Stimulated activated CD8-positive, alpha-beta memory T cell treated with anti-CD3 and anti-CD28 coated beads, Interleukin-15, amount 100 ng/mL, for 24 hours (primary cell): Measurements from ENCODE around the gene DMC1.

Experiments used
- DNase-seq: peaks from one replicate; pipeline ENCODE4 v3.0.0-alpha.2; 2020; ENCODE audit warnings: low read depth

DMC1 gene

DNA sequence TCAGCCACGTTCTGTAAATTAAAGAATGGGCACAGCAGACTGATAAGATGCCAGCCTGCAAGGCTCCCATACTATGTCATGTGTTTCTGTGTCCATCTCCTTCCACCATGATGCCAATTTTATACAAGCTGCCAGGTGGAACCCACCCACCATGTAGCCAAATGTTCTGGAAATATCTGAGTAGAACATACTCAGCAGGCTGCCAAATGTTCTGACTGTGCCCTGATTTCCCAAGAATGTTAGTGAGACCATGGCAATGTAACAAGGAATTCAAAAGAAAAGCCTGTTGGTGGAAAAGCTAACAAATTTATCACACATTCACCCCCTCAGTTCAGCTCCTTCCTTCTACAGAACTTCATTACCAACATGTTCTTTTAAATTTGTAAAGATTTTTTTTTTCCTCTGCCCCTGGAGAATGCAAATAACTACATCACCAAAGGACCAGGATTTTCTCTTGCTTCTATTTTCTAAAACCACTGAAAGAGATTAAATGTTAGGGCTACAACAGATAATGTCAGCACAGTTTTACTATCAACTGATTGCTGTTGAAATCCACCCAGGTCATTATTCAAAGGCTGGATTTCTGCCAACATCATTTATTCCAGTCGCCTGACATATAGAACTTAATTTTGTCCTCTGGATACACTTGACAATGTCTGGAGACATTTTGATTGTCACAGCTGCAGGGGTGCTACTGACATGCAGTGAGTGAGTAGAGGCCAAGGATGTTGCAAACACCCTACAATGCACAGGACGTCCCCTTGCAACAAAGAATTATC, 3.1 kb downstream of the DMC1 start:
- DNase-seq: no peak

DNA sequence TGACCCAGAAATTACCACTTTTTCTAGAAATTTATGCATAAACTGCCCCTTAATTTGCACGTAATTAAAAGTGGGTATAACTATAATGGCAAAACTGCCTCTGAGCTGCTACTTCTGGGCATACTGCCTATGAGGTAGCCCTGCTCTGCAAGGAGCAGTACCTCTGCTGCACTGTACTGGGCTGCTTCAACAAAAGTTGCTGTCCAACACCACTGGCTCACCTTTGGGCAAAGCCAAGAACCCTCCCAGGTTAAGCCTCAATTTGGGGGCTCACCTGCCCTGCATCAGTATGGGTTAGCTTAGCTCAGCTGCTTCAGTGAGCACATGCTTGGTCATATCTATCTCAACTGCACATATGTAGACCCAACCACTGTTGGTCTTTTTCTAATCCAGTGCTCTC, 4.5 kb downstream of the DMC1 start:
- DNase-seq: no peak

DNA sequence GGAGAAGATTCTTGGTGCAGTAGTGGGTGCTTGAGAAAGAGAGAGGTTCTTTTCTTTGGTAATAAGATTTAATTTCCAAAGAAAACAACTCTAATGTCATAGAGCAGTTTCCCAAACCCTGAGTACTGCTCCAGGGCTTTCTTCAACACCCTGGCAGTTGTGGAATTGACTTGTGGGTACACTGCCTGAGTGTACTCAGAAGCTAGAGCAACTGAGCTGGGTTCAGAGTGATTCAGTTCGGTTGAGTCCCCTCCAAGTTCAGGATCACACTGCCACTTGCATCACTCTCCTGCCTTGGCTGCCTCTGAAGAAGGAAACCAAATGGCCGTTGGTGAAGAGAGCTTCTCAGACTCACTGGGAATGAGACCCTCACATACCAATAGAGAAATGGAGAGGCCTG, 5.3 kb downstream of the DMC1 start:
- no peak for DNase-seq

DNA sequence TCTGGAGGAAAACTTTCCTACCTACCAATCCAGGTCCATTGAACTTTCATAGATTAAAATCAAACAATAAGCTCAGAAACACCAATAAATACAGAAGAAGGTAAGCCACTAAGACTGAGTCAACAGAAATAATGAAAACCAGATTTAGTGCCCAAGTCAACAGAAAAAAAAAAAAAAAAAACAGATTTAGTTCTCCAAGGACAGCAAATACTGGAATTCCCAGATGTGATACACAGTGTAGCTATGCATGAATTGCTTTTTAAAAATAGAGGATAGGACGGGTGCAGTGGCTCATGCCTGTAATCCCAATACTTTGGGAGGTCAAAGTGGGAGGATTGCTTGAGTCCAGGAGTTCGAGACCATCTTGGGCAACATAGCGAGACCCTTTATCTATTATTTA, 15.7 kb downstream of the DMC1 start:
- no peak for DNase-seq

DNA sequence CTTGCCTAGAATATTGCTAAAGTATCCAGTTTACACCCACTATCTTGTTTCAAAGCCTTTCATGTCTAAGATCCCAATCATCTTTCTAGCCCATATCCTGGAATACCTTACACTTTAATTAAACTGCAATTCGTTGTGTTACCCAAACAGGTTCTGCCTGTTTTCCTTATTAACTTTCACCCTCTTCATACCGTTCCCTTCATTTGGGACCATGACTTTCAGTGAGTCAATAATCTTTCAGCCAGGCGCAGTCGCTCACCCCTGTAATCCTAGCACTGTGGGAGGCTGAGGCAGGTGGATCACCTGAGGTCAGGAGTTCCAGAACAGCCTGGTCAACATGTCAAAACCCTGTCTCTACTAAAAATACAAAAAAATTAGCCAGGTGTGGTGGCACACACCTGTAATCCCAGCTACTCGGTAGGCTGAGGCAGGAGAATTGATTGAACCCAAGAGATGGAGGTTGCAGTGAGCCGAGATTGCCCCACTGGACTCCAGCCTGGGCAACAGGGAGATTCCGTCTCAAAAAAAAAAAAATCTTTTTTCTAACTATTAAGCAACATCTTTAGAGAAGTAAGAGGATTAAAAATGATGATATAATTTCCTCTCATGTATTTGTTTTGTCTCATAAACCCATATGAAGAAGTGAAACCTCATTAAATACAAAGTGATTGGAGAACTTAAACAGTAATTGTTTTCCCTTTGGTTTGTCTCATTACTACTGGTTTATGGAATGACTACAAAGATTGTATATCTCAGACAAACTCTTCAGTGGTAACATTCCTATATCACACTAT, 20.7 kb downstream of the DMC1 start:
- DNase-seq: no peak

DNA sequence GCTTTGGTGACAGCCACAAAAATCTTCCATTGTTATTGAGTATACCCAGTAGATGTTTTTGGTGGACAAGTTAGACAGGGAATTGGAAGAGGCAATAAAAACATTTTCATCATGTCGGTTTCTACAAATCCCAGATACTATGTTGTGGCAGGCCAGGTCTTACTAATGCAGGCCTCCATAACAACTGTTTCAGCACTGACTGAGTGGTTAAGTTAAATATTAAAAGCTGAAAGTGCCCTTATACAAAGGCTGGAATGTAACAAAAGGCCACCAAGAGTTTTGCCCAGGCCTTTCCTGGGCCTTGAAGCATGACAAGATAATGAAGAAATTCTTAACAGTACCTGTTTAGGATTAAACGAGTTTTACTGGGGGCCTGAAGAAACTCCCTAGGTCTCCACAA, 29.3 kb downstream of the DMC1 start:
- no peak for DNase-seq

DNA sequence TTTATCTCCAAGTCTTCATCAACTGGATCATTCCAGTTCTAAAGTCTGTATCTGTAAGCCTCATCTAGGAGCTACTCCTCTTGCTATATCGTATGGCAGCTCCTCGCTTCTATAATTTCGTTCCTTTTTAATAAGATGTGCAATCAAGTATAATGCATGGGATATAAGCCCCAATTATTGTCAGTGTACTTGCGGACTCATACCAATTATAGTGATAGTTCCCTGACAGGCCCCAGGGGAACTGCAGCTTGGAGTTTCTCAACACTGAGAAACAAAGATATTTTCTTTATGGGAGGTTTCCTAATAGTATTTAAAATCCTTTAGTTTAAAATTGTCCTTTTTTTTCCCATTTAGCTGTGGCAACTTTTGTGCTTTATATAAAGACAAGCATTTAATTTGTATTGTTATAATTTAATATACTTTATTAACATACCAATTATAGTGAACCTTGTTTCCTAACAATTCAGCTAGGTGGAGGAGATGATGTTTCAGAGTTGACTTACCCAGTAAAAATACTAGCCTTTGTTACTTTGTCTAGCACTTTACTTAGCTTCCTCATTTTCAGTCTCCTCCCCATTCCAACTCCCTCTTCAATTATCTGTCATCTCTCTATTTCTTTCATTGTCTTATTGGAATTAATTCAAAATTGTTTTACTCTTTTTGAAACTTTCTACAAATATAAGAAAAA, 38.6 kb downstream of the DMC1 start:
- no peak for DNase-seq

DNA sequence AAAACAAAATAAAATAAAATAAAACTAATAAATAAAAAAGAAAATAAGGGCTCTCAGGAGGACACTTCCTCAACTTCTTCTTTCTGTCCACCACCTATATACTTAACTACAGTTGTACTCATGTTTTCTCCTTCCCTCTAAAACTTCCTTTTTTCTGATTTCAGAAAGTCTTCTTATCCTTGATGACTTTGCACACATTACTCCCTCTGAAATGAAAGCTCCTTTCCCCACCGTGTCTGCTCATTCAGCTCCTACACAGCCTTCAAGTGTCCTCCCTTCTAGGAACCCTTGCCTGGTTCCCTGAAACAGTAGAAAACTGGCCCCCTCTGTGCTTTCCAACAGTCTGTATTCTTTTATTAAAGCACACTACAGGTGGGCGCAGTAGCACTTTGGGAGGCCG, 45.6 kb downstream of the DMC1 start:
- no peak for DNase-seq

DNA sequence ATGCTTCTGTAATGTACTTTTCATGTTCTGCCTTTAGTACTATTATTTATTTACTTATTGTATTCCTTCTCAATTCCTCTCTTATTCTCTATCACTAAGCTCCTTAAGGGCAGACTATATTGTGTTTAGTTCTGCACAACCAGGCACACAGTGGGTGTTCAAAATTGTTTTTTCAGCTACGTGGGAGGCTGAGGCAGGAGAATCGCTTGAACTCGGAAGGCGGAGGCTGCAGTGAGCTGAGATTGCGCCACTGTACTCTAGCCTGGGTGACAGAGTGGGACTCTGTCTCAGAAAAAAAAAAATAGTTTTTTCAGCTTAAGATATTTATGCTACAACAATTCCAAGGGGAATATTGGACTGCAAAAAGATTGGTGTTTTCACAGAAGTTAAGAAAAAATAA, 46.5 kb downstream of the DMC1 start:
- no peak for DNase-seq

DNA sequence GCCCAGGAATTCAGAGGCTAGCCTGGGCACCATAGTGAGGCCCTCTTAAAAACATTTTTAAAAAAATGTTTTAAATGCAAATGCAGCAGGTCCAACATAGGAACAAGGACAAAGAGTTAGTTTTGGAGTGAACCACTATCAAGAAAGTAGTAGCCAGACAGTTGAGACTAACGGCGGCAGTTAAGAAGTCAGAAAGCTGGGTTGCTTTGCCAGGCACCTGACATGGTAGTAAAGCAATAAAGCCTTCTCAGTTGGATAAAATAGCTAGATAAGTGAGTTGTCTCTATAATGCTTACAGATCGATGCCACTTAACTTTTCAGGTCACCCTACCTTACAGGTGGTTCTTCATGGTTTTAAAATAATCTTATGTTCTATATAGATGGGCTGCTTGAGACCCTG, 47.0 kb downstream of the DMC1 start:
- no peak for DNase-seq

DNA sequence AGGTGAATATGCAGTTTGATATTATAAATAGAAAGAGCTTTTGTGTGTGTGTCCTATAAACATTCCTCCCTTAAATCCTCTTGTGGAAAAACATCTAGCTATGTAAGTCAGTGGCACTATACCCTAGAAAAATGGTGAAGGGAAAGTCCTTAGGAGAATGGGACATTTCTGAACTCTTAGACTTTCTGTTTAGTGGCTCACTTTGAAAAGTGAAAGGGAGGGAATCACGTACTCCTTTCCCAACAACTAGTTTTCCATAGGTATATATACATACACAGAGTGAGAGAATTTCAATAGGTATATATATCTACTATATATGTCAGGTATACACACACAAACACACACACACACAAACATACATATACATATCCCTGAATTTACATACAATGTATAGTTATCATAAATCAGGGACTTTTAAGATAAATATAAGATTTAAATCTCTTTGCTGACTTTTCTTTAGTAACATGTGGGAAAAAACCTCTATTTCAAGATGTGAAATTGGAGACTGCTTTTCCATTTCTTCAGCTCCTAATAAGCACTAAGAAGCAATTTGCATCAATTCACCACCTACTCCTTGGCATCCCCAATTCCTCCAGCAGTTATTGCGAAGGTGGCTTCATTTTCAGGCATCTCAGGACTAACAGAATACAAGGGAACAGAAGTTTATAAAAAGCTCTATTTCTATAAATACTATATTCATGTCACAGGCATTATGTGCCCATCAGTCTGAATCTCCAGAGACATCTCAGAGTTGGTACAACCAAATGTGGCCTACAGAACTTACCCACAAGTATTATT, 50.3 kb downstream of the DMC1 start:
- DNase-seq: no peak

DNA sequence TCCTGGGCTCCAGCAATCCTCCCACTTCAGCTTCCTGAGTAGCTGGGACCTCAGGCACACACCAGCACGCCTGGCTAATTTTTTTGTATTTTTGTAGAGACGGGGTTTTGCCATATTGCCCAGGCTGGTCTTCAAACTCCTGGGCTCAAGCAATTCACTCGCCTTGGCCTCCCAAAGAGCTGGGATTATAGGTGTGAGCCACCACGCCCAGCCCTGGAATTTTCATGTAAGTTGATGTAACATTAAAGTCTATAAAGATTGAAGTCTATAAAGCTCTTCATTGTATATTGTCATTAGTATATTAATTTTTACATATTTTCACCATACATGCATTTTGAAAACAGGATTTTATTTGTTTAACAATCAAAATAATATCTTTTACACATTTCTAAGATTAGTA, 51.4 kb downstream of the DMC1 start:
- DNase-seq: no peak

DNA sequence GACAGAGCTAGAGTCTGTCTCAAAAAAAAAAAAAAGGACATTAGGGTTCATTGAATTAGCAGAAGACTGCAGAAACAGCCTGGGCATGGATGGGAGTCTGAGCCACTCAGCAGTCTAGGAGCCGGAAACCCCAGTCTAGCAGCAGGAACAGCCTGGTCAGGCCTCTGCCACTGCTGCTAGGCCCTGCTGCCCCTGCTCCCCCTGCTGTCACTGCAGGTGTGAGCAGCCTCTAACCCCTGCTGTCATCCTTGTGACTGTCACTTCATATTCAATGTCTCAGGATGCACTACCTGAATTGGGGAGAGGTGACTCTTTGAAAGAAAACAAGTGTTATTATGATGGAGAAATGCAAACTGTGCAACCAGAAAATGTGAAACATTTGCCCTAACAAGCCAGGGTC, 56.9 kb downstream of the DMC1 start:
- DNase-seq: no peak

DNA sequence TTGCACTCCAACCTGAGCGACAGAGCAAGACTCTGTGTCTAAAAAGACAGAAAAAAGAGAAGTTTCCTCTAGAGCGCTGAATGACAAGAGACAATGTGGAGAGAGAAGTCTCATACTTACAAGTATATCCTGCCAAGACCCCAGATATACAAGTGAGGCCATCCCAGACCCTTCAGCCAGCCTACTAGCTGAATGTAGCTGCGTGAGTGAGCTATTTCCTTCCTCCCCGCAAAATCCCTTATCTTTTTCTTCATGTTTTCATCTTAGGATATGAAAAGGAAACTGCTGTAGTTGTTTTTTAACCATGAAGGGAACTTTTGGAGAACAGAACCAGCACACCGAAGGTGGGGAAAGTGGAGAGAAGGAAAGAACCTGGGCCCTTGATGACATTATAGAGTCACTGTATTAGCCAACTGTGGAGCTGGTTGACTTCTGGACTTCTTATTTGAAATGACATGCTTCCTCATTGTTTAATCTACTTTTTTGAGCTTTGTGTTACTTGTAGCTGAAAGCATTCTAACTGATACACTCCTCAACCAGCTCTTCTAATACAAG, 59.5 kb downstream of the DMC1 start:
- DNase-seq: no peak

DNA sequence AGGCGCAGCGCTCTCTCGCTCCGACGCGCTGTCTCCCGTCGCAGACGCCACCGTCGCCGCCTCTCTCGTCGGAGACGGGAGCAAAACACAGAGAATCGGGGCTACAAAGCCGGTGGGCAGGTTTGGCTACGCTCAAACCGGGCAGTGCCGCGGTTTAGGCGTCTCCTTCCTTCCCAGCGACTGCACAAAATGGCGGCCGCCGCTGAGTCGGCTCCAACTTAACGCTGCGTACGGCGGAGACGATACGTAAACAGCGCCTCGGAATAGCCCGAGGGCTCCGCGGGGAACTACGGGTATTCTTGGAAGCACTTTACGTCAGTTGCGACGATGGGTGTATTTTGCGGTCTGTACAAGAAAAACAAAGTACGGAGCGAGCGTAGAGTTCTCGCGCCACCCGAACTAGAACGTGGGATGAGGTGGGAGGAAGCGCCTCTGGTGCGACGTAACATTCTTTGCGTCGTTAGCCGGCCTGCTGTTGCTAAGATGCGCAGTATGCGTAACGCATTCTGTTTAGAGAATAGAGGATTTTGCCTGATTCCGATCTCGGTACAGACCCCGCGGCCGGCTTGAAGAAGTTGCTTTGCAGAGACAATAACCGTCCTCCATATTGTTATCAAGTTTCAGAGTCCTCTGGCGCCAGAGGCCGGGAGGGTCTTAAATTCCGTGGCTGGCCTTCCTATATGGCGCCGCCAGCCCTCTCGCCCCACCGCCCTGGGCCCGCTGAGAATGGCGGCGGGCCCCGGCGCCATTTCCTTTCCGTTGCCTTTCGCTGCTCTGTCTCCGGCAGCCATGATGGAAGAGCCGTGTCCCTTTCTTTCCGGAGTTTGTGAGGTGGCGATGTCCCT, 63.6 kb downstream of the DMC1 start, which contains the start of gene DDX17:
DDX17 (minus strand) TSS at position 194 of the 845 bp plus-strand sequence.
- peak; percentile 77 for DNase-seq

DNA sequence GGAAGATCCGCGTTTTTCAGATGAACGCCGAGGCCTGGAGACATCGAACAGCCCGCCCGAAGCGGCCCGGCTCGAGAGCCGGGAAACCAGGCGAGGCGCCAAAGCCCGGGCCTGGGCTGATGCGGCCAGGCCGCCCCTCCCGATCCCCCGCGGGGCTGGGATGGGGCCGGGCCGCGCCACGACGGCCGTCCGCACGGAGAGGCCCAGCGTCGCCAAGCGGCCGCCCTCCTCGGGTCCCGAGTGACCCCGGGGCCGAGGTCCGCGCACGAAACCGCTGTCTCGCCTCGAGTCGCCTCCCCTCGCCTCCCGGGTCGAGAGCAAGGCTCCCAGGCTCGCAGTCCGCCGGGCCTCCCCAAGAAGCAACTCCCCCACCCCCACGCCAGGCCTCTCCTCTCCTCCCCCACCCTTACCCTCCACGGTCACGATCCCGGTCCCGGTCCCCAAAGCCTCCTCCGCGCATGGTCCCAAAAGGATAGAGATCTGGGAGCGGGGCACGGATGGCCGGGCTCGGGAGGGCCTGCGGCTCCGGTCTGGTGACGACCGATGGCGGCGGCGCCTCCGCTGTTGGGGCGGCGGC, 64.4 kb downstream of the DMC1 start:
- peak; percentile 31 for DNase-seq

DNA sequence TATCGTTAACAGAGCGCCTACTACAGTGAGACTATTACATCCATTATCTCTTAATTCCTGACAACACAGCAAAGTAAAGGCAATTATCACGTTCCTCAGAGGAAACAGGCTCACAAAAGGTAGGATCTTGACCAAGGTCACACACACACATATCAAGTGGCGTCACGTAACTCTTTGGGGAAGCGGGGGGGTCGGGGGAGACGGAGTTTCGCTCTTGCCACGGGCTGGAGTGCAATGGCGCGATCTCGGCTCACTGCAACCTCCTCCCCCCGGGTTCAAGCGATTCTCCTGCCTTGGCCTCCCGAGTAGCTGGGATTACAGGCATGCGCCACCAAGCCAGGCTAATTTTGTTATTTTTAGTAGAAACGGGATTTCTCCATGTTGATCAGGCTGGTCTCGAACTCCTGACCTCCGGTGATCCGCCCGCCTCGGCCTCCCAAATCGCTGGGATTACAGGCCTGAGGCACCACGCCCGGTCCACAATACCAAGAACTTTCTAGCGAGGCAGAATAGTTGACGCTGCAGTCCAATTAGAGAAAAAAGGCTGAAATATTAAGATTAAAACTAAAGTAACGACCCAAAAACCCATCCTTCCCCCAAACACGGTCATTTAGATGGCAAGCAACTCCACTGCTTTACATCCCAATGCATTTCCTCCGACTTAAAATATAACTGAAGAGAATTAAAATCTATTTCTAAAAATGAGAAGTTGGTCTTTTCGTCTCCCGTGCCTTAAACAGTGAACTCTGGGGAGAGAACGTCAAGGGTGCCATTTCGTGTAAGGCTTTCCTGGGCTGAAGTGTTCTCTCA, 65.0 kb downstream of the DMC1 start:
- DNase-seq: peak; percentile 27

DNA sequence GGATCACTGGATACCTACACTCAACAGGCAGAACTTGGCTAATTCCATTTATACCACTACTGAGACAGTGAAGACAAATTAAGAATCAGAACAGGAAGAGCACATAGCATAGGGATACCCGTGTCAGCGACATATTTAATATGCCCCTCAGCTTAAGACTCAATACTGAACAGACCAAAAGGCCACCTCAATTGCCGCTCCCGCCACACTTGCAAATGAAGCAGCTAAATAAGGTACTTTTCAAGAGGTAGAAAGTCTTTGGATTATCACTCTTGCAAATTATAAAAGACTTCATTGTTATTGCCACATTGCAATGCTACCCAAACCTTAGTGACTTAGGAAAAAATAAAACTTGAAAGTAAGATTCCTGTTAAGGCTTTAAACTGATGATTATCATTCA, 67.0 kb downstream of the DMC1 start:
- no peak for DNase-seq

DNA sequence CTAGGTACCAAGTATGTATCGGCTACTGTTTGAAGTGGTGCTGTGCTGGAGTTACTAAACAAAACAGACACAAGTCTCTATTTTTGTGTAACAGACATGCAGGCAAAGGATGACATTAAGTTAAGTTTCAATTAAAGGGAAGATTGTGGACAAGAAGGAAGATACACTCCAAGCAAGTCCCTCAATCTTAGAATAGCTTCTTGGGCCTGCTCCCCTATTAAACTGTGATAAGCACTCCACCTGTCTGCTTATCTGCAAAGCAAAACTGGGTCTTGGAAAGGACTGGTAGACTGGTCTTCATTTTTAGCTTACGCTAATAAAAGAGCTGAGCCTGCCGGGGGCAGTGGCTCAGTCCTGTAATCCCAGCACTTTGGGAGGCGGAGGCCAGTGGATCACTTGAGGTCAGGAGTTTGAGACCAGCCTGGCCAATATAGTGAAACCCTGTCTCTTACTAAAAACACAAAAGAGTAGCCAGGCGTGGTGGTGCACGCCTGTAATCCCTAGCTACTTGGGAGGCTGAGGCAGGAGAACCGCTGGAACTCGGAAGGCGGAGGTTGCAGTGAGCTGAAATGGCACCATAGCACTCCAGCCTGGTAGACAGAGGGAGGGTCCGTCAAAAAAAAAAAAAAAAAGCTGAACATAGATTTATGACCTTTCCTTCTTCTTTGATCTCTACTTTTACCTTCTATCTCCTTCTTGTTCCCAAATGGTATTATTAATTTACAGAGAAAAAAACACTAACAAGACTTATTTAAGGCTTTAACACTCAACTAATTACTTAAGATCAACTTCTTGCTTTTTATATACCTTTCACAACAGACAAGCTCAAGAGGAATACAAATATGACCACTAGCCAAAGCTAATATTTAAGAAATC, 67.9 kb downstream of the DMC1 start:
- DNase-seq: no peak
